ENCODE results near the gene SLC8A1. TPM values are rescaled to one million over a fixed set of nuclear protein-coding genes. Genes with fewer than 3 reads are reported as not detected.
A peak's percentile ranks its signal among the peaks of the same experiment; 100 is the strongest.

The SLC8A1 gene
- total and polyA plus RNA-seq, 2 donors, result 26.9 to 280 TPM

- H3K36me3 ChIP-seq (ENCODE audit: insufficient read depth), result no peaks in the 10 kb centered on the region
- no peak for DNase-seq (ENCODE audit: extremely low spot score)
- no peak overlapping the region for H3K27ac ChIP-seq (ENCODE audit: low read depth)
- no peak overlapping the region for H3K4me3 ChIP-seq (ENCODE audit: low read depth, low read length)
- peaks cover 1% of the 10 kb centered on the region for H3K4me1 ChIP-seq (ENCODE audit: insufficient read depth)
- WGBS, result 94% methylated on average over 2 of the region's 2 CpGs
Observed at GRCh38 chr2:40106061-40106460, 345.8 kb downstream of the SLC8A1 start.

- Histone ChIP-seq H3K27ac (ENCODE audit: low read depth) (no peak overlapping the region), H3K36me3 (ENCODE audit: insufficient read depth) (no peaks in the 10 kb centered on the region), H3K4me3 (ENCODE audit: low read depth, low read length) (no peak overlapping the region), H3K4me1 (ENCODE audit: insufficient read depth) (peaks cover 1% of the 10 kb centered on the region)
- 82% methylated on average over 5 of the region's 5 CpGs for WGBS
- no peak for DNase-seq (ENCODE audit: extremely low spot score)
Observed at GRCh38 chr2:40105593-40105992, 346.3 kb downstream of the SLC8A1 start.

GRCh38 chr2:40103590-40103989 is 348.3 kb downstream of the SLC8A1 start:
- WGBS, result 38% methylated on average over 2 of the region's 2 CpGs
- no peak overlapping the region for H3K4me3 ChIP-seq (ENCODE audit: low read depth, low read length)
- H3K36me3 ChIP-seq (ENCODE audit: insufficient read depth), result no peaks in the 10 kb centered on the region
- H3K27ac ChIP-seq (ENCODE audit: low read depth), result no peak overlapping the region
- no peak for DNase-seq (ENCODE audit: extremely low spot score)
- H3K4me1 ChIP-seq (ENCODE audit: insufficient read depth), result peaks cover 1% of the 10 kb centered on the region

GRCh38 chr2:40103163-40103562 is 348.7 kb downstream of the SLC8A1 start:
- no peak for DNase-seq (ENCODE audit: extremely low spot score)
- Histone ChIP-seq H3K4me3 (ENCODE audit: low read depth, low read length) (no peak overlapping the region), H3K36me3 (ENCODE audit: insufficient read depth) (no peaks in the 10 kb centered on the region), H3K27ac (ENCODE audit: low read depth) (no peak overlapping the region), H3K4me1 (ENCODE audit: insufficient read depth) (peaks cover 1% of the 10 kb centered on the region)
- WGBS, result 38% methylated on average over 3 of the region's 3 CpGs

- peaks cover 1% of the 10 kb centered on the region for H3K4me1 ChIP-seq (ENCODE audit: insufficient read depth)
- no peak overlapping the region for H3K4me3 ChIP-seq (ENCODE audit: low read depth, low read length)
- H3K36me3 ChIP-seq (ENCODE audit: insufficient read depth), result no peaks in the 10 kb centered on the region
- no peak for DNase-seq (ENCODE audit: extremely low spot score)
- H3K27ac ChIP-seq (ENCODE audit: low read depth), result no peak overlapping the region
- 93% methylated on average over 6 of the region's 6 CpGs for WGBS
Observed at GRCh38 chr2:40102447-40102846, 349.4 kb downstream of the SLC8A1 start.

- H3K36me3 ChIP-seq (ENCODE audit: insufficient read depth), result no peaks in the 10 kb centered on the region
- H3K27ac ChIP-seq (ENCODE audit: low read depth), result no peak overlapping the region
- no peak for DNase-seq (ENCODE audit: extremely low spot score)
- H3K4me3 ChIP-seq (ENCODE audit: low read depth, low read length), result no peak overlapping the region
- peaks cover 1% of the 10 kb centered on the region for H3K4me1 ChIP-seq (ENCODE audit: insufficient read depth)
- WGBS, result 22% methylated on average over 1 of the region's 1 CpG
Observed at GRCh38 chr2:40101131-40101575, 350.7 kb downstream of the SLC8A1 start.

GRCh38 chr2:40100676-40101075 is 351.2 kb downstream of the SLC8A1 start:
- 89% methylated on average over 3 of the region's 3 CpGs for WGBS

GRCh38 chr2:40098786-40099470 is 353.0 kb downstream of the SLC8A1 start:
- H3K4me3 ChIP-seq (ENCODE audit: low read depth, low read length), result no peak overlapping the region
- H3K27ac ChIP-seq (ENCODE audit: low read depth), result no peak overlapping the region
- no peaks in the 10 kb centered on the region for H3K36me3 ChIP-seq (ENCODE audit: insufficient read depth)
- no peak for DNase-seq (ENCODE audit: extremely low spot score)
- 88% methylated on average over 9 of the region's 9 CpGs for WGBS
- H3K4me1 ChIP-seq (ENCODE audit: insufficient read depth), result peaks cover 1% of the 10 kb centered on the region

More at GRCh38 chr2:40100676-40101075, 351.2 kb downstream of the SLC8A1 start:
- Histone ChIP-seq H3K27ac (ENCODE audit: low read depth) (no peak overlapping the region), H3K4me3 (ENCODE audit: low read depth, low read length) (no peak overlapping the region), H3K4me1 (ENCODE audit: insufficient read depth) (peaks cover 1% of the 10 kb centered on the region), H3K36me3 (ENCODE audit: insufficient read depth) (no peaks in the 10 kb centered on the region)
- no peak for DNase-seq (ENCODE audit: extremely low spot score)

- Histone ChIP-seq H3K4me3 (ENCODE audit: low read depth, low read length) (no peak overlapping the region), H3K27ac (ENCODE audit: low read depth) (no peak overlapping the region), H3K4me1 (ENCODE audit: insufficient read depth) (no peaks in the 10 kb centered on the region), H3K36me3 (ENCODE audit: insufficient read depth) (no peaks in the 10 kb centered on the region)
- DNase-seq (ENCODE audit: extremely low spot score), result no peak
- WGBS, result 74% methylated on average over 2 of the region's 2 CpGs
Observed at GRCh38 chr2:40097691-40098385, 354.1 kb downstream of the SLC8A1 start.

- Histone ChIP-seq H3K36me3 (ENCODE audit: insufficient read depth) (no peaks in the 10 kb centered on the region), H3K4me1 (ENCODE audit: insufficient read depth) (no peaks in the 10 kb centered on the region), H3K27ac (ENCODE audit: low read depth) (no peak overlapping the region), H3K4me3 (ENCODE audit: low read depth, low read length) (no peak overlapping the region)
- no peak for DNase-seq (ENCODE audit: extremely low spot score)
Observed at GRCh38 chr2:40096360-40096759, 355.5 kb downstream of the SLC8A1 start.

- 12% methylated on average over 3 of the region's 3 CpGs for WGBS
- no peaks in the 10 kb centered on the region for H3K4me1 ChIP-seq (ENCODE audit: insufficient read depth)
- no peak overlapping the region for H3K27ac ChIP-seq (ENCODE audit: low read depth)
- DNase-seq (ENCODE audit: extremely low spot score), result peak; percentile 35
- no peak overlapping the region for H3K4me3 ChIP-seq (ENCODE audit: low read depth, low read length)
- H3K36me3 ChIP-seq (ENCODE audit: insufficient read depth), result no peaks in the 10 kb centered on the region
Observed at GRCh38 chr2:40095000-40095399, 356.9 kb downstream of the SLC8A1 start.

GRCh38 chr2:40094451-40094850 is 357.4 kb downstream of the SLC8A1 start:
- Histone ChIP-seq H3K27ac (ENCODE audit: low read depth) (no peak overlapping the region), H3K4me1 (ENCODE audit: insufficient read depth) (no peaks in the 10 kb centered on the region), H3K36me3 (ENCODE audit: insufficient read depth) (no peaks in the 10 kb centered on the region), H3K4me3 (ENCODE audit: low read depth, low read length) (no peak overlapping the region)
- WGBS, result 68% methylated on average over 1 of the region's 1 CpG
- no peak for DNase-seq (ENCODE audit: extremely low spot score)

GRCh38 chr2:40093021-40093675 is 358.7 kb downstream of the SLC8A1 start:
- no peak for DNase-seq (ENCODE audit: extremely low spot score)
- Histone ChIP-seq H3K4me1 (ENCODE audit: insufficient read depth) (no peaks in the 10 kb centered on the region), H3K36me3 (ENCODE audit: insufficient read depth) (no peaks in the 10 kb centered on the region), H3K27ac (ENCODE audit: low read depth) (no peak overlapping the region), H3K4me3 (ENCODE audit: low read depth, low read length) (no peak overlapping the region)
- WGBS, result 27% methylated on average over 6 of the region's 6 CpGs

- no peak for DNase-seq (ENCODE audit: extremely low spot score)
- WGBS, result 94% methylated on average over 3 of the region's 3 CpGs
- H3K27ac ChIP-seq (ENCODE audit: low read depth), result no peak overlapping the region
- H3K36me3 ChIP-seq (ENCODE audit: insufficient read depth), result no peaks in the 10 kb centered on the region
- H3K4me3 ChIP-seq (ENCODE audit: low read depth, low read length), result no peak overlapping the region
- H3K4me1 ChIP-seq (ENCODE audit: insufficient read depth), result no peaks in the 10 kb centered on the region
Observed at GRCh38 chr2:40090044-40090443, 361.8 kb downstream of the SLC8A1 start.

Data from urinary bladder (tissue), 4 donors.